Endothelial cell of umbilical vein (primary cell): ENCODE data around the gene GPR108. TPM values are rescaled to one million over a fixed set of nuclear protein-coding genes. Genes with fewer than 3 reads are reported as not detected.

Source experiments
- BruUV-seq: library from RNA; stranded (reverse); fragments of 400-500 nt; replicated peaks from 2 replicates; lab custom pipeline; 2021; lab: Mats Ljungman, UMichigan
- CTCF ChIA-PET: fragments of 300-600, 350-600 bp; sonication (Branson Sonifier 250); formaldehyde crosslinking; loops from one replicate; lab custom pipeline; 2021; ENCODE audit warnings: antibody characterized with exemption, inconsistent platforms; lab: Charles Lee
- POLR2A ChIA-PET: fragments of 300-600, 350-600 bp; sonication (Branson Sonifier 250); formaldehyde crosslinking; loops from one replicate; lab custom pipeline; 2021; ENCODE audit warnings: antibody characterized with exemption, inconsistent platforms; lab: Charles Lee
- DNase-seq: peaks from one replicate; pipeline ENCODE4 v3.0.0-alpha.2; 2011; ENCODE audit warnings: low read depth, low spot score
- FAIRE-seq: peaks from 2 replicates; lab custom pipeline; 2011; peaks lifted over from hg19 to GRCh38; lab: Jason Lieb, UNC
- H2AFZ ChIP-seq: 2 replicates; pipeline ENCODE4 v1.6.0; 2012; ENCODE audit warnings: low read depth, low read length, control low read depth, inconsistent platforms
- H3K27ac ChIP-seq: 2 replicates; pipeline ENCODE4 v1.5.1; 2011; ENCODE audit warnings: low read depth, mild to moderate bottlenecking, control low read depth, low read length, moderate library complexity; ENCODE audit not compliant: insufficient read depth
- H3K27me3 ChIP-seq, 2 experiments: 2 replicates each; pipeline versions ENCODE4 v1.6.0 to v1.6.1; 2011; ENCODE audit warnings: low read length in 2 of 2, mixed read lengths in 1 of 2; ENCODE audit not compliant: control insufficient read depth in 2 of 2, insufficient read depth in 2 of 2
- H3K36me3 ChIP-seq, 2 experiments: 2 replicates in 1 of 2; 3 replicates in 1 of 2; pipeline ENCODE4 v1.5.1; 2011; ENCODE audit warnings: low read length in 2 of 2, mild to moderate bottlenecking in 1 of 2, moderate library complexity in 1 of 2; ENCODE audit not compliant: control insufficient read depth in 2 of 2, insufficient read depth in 2 of 2; ENCODE audit errors: extremely low read depth in 1 of 2
- H3K4me1 ChIP-seq: 3 replicates; pipeline ENCODE4 v1.5.1; 2011; ENCODE audit warnings: mild to moderate bottlenecking, low read length; ENCODE audit not compliant: control insufficient read depth, insufficient read depth; ENCODE audit errors: extremely low read depth
- H3K4me2 ChIP-seq: 2 replicates; pipeline ENCODE4 v1.6.1; 2011; ENCODE audit warnings: low read length, control low read depth, mixed read lengths; ENCODE audit not compliant: insufficient read depth
- H3K4me3 ChIP-seq, 3 experiments: fragments of 200-600 bp in 1 of 3; sonication (generic), shearing (Covaris generic) in 1 of 3; replicated peaks in 1 of 3; 2 replicates each; pipeline ENCODE4 v1.5.1; 2011 to 2016; ENCODE audit warnings: control low read depth in 3 of 3, low read length in 3 of 3, mild to moderate bottlenecking in 2 of 3, inconsistent platforms in 1 of 3, low read depth in 1 of 3, moderate library complexity in 1 of 3; ENCODE audit not compliant: insufficient read depth in 1 of 3
- H3K79me2 ChIP-seq: 2 replicates; pipeline ENCODE4 v1.6.0; 2012; ENCODE audit warnings: low read length, inconsistent platforms; ENCODE audit not compliant: control insufficient read depth, insufficient read depth
- H3K9ac ChIP-seq: replicated peaks from 2 replicates; pipeline ENCODE3; 2011; ENCODE audit warnings: low read length, control low read depth; ENCODE audit not compliant: insufficient read depth; ENCODE audit errors: extremely low read depth
- H3K9me1 ChIP-seq: replicated peaks from 3 replicates; pipeline ENCODE4 v1.6.0; 2011; ENCODE audit warnings: mild to moderate bottlenecking, low read length; ENCODE audit not compliant: control insufficient read depth, insufficient read depth; ENCODE audit errors: extremely low read depth
- H3K9me3 ChIP-seq: replicated peaks from 2 replicates; pipeline ENCODE4 v1.5.1; 2012; ENCODE audit warnings: low read length, inconsistent platforms; ENCODE audit not compliant: control insufficient read depth, insufficient read depth
- H4K20me1 ChIP-seq: replicated peaks from 2 replicates; pipeline ENCODE3; 2011; ENCODE audit warnings: mild to moderate bottlenecking, low read length; ENCODE audit not compliant: control insufficient read depth, insufficient read depth; ENCODE audit errors: extremely low read depth
- CTCF ChIP-seq, 2 donors: IDR thresholded peaks; 1 replicate in 1 of 2; 2 replicates in 1 of 2; pipeline ENCODE4 v1.5.1; 2011; ENCODE audit warnings: low read length in 2 of 2, mild to moderate bottlenecking in 2 of 2, moderate library complexity in 2 of 2, control low read depth in 1 of 2, inconsistent platforms in 1 of 2, low read depth in 1 of 2; ENCODE audit not compliant: insufficient read depth in 1 of 2; ENCODE audit errors: extremely low read depth in 1 of 2
- EZH2 ChIP-seq: IDR thresholded peaks from 2 replicates; pipeline ENCODE4 v1.6.1; 2012; ENCODE audit warnings: borderline replicate concordance, low read depth, mild to moderate bottlenecking, moderate library complexity, low read length, inconsistent platforms; ENCODE audit not compliant: severe bottlenecking
- FOS ChIP-seq: IDR thresholded peaks from 2 replicates; pipeline ENCODE4 v1.6.1; 2011; ENCODE audit warnings: mild to moderate bottlenecking, low read length, moderate library complexity, borderline replicate concordance; ENCODE audit not compliant: insufficient read depth
- GATA2 ChIP-seq: IDR thresholded peaks from 2 replicates; pipeline ENCODE4 v1.7.0; 2011; ENCODE audit warnings: low read depth, mild to moderate bottlenecking, moderate library complexity, mixed read lengths, low read length; ENCODE audit not compliant: insufficient read length, insufficient read depth
- JUN ChIP-seq: IDR thresholded peaks from 2 replicates; pipeline ENCODE4 v1.6.1; 2011; ENCODE audit warnings: borderline replicate concordance, low read depth; ENCODE audit not compliant: insufficient read length, insufficient read depth
- MAX ChIP-seq: IDR thresholded peaks from 2 replicates; pipeline ENCODE4 v1.6.1; 2011; ENCODE audit not compliant: insufficient read depth, insufficient read length
- MYC ChIP-seq: IDR thresholded peaks from one replicate; pipeline ENCODE4 v1.6.1; 2011; ENCODE audit warnings: mild to moderate bottlenecking, low read depth, low read length
- POLR2A ChIP-seq: IDR thresholded peaks from 2 replicates; pipeline ENCODE4 v1.6.1; 2012; ENCODE audit warnings: low read depth, mild to moderate bottlenecking, control low read depth, low read length
- POLR2AphosphoS5 ChIP-seq: IDR thresholded peaks from 2 replicates; pipeline ENCODE4 v1.6.1; 2012; ENCODE audit warnings: low read depth, mild to moderate bottlenecking, control low read depth, low read length, moderate library complexity; ENCODE audit not compliant: insufficient read depth
- dilution Hi-C: fragments of 300-500 bp; cut with MboI; formaldehyde crosslinking; loops from one replicate; pipeline ENCODE4 v1.15.0; 2019; ENCODE audit warnings: low sequenced_read_pairs; ENCODE audit not compliant: extremely low pct_ligation_motif_present
- intact Hi-C: fragments of 100-400 bp; cut with micrococcal nuclease; formaldehyde crosslinking; loops from one replicate; pipeline ENCODE4 v1.10.0; 2022
- polyA plus RNA-seq, 4 experiments: library from polyadenylated mRNA; depleted of rRNA in 3 of 4; stranded (reverse) in 3 of 4; unstranded in 1 of 4; fragments of >200 nt; gene quantifications; 2 replicates each; pipeline versions ENCODE4 v1.2.1 to v1.2.3, GENCODE V29; 2011 to 2012; ENCODE audit warnings: missing spikeins in 1 of 4
- total RNA-seq: library from RNA; stranded (reverse); gene quantifications from 2 replicates; pipeline ENCODE4 v1.2.3, GENCODE V29; 2021

The GPR108 gene
- total and polyA plus RNA-seq, 2 donors (not counting 3 experiments of a cell fraction or from before 2014, with no cell fraction given) = 68.5 to 80.2 TPM

- H3K27ac ChIP-seq = no peak within 1 kb of the TSS
- CTCF ChIA-PET = no interaction called here
- intact Hi-C loops = no loop called here
- H3K9ac ChIP-seq = no peak within 1 kb of the TSS
- H2AFZ ChIP-seq = no peak within 1 kb of the TSS
- no peaks in the 10 kb centered on the region for H3K27me3 ChIP-seq
- H3K4me1 ChIP-seq = no peaks in the 10 kb centered on the region
- no peaks in the 10 kb centered on the region for H3K36me3 ChIP-seq
- TF ChIP-seq MYC = no peak
- no peak for TF ChIP-seq POLR2AphosphoS5
- no peak for TF ChIP-seq CTCF (IDR thresholded peaks at IDR 0.05; ENCODE audit: extremely low read depth in 1 of 2, insufficient read depth in 1 of 2, low read depth in 1 of 2, low read length in 2 of 2)
- TF ChIP-seq EZH2 = no peak
- TF ChIP-seq JUN = no peak
- TF ChIP-seq POLR2A = no peak
- TF ChIP-seq MAX = no peak
- TF ChIP-seq GATA2 = no peak
- no peak for TF ChIP-seq FOS
- no peaks in the 10 kb centered on the region for H4K20me1 ChIP-seq
- POLR2A ChIA-PET = no interaction called here
- FAIRE-seq (no peak), DNase-seq (no peak)
- no peak within 1 kb of the TSS for H3K4me3 ChIP-seq
- H3K9me1 ChIP-seq = no peaks in the 10 kb centered on the region
- dilution Hi-C loops = no loop called here
- H3K79me2 ChIP-seq = no peaks in the 10 kb centered on the region
- no TSS peak for BruUV-seq
- no peaks in the 10 kb centered on the region for H3K9me3 ChIP-seq
- H3K4me2 ChIP-seq = no peak within 1 kb of the TSS
These were observed 16.8 kb downstream of the GPR108 start, which contains the start of gene C3 for GRCh38 chr19:6720369-6721137. Gene C3 (minus strand): TSS chr19:6720650. CDS start chr19:6720589, 61 bp downstream.
